Activated CD8-positive, alpha-beta memory T cell treated with anti-CD3 and anti-CD28 coated beads, Interleukin-2, amount 10 ng/mL, durations not matched to agents 7 days and 5 days (primary cell): ENCODE data around the gene SEC24A. TPM values are rescaled to one million over a fixed set of nuclear protein-coding genes. Genes with fewer than 3 reads are reported as not detected.
"Not testable (repeated sequence)": the region's sequence is repeated elsewhere in the genome, so short reads cannot be mapped to it uniquely, and the experiment has no call there.

Source experiments
- ATAC-seq: fragments of 150-1000 bp; cut with Tn5 transposase; one replicate; pipeline ENCODE4 v1.10.0; 2021; ENCODE audit warnings: moderate library complexity
- CTCF ChIA-PET: fragments of 350-600 bp; sonication (Branson Sonifier 250); formaldehyde crosslinking; loops from one replicate; lab custom pipeline; 2021; ENCODE audit warnings: antibody characterized with exemption; lab: Charles Lee
- DNase-seq: peaks from one replicate; pipeline ENCODE4 v3.0.0-alpha.2; 2020
- H3K27ac Mint-ChIP-seq: one replicate; pipeline ENCODE4 v1.8.0; 2021; ENCODE audit warnings: mild to moderate bottlenecking, mixed read lengths
- H3K27me3 Mint-ChIP-seq: one replicate; pipeline ENCODE4 v1.8.0; 2021; ENCODE audit warnings: mixed read lengths
- H3K36me3 Mint-ChIP-seq: one replicate; pipeline ENCODE4 v1.8.0; 2021; ENCODE audit warnings: mild to moderate bottlenecking, mixed read lengths
- H3K4me1 Mint-ChIP-seq: one replicate; pipeline ENCODE4 v1.8.0; 2021; ENCODE audit warnings: mixed read lengths
- H3K4me3 Mint-ChIP-seq: one replicate; pipeline ENCODE4 v1.8.0; 2021; ENCODE audit warnings: mild to moderate bottlenecking, moderate library complexity, mixed read lengths
- H3K9me3 Mint-ChIP-seq: one replicate; pipeline ENCODE4 v1.8.0; 2022; ENCODE audit warnings: low read depth, mixed read lengths
- total RNA-seq, 2 experiments: library from RNA; stranded (reverse); gene quantifications; one replicate each; pipeline ENCODE4 v1.2.3, GENCODE V29; 2021

Gene SEC24A
- total RNA-seq, 2 experiments from 2014 or later, result 19.8 to 25.2 TPM

DNA sequence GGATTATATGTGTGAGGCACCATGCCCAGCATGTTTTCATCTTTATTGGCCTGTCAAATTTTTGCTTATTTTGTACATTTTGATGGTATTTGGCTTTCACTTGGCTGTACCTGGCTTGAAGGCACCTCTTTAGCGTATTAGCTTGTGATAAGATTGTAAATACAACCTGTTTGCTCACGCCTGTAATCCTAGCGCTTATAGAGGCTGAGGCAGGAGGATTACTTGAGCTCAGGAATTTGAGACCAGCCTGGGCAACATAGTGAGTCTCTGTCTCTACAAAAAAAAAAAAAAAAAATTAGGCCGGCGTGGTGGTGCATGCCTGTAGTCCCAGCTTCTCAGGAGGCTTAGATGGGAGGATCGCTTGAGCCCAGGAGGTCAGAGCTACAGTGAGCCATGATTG, 11.3 kb downstream of the SEC24A start:
- H3K9me3 Mint-ChIP-seq, result no peaks in the 10 kb centered on the region
- no peaks in the 10 kb centered on the region for H3K27me3 Mint-ChIP-seq
- no peak overlapping the region for H3K4me3 Mint-ChIP-seq
- no peak overlapping the region for H3K27ac Mint-ChIP-seq
- CTCF ChIA-PET, result interaction anchor here (2.0 kb wide), 1 partner anchor 72 kb away, joined by 9 read pairs; no protein-coding TSS in a partner anchor
- H3K4me1 Mint-ChIP-seq, result peaks cover 16% of the 10 kb centered on the region
- DNase-seq, result no peak
- no peak for ATAC-seq
- H3K36me3 Mint-ChIP-seq, result peaks cover 28% of the 10 kb centered on the region

DNA sequence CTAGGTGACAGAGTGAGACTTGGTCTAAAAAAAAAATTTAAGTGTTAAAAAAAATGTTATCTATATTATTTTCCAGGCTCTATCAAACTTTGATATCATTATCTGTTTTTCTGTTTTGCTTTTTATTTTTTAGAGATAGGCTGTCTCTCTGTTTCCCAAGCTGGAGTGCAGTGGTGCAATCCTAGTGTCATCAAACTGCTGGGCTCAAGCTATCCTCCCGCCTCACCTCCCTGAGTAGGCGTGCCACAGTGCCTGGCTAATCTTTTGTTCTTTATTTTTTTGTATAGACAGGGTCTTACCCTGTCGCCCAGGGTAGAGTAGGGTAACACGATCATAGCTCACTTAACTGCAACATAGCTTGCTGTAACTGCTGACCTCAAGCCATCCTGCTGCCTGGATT, 14.4 kb downstream of the SEC24A start:
- ATAC-seq, result no peak
- H3K27me3 Mint-ChIP-seq, result no peaks in the 10 kb centered on the region

DNA sequence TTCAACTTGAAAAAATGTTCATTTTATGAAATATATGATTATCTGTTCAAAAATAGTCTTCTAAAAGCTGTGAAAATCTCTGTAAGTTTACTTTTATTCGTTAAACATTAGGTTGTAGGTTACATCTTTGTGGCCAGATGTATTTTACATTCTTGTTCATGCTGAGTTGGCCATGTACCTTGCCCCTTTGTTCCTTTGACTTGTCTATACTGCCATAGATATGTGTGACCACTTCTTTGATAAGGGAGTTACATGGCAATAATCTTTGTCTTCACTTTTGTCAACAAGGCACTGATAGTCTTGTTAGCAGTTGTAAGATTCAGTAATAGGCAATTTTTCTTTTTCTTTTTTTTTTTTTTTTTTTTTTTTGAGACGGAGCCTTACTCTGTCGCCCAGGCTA, 15.9 kb downstream of the SEC24A start:
- Mint-ChIP-seq H3K9me3 (no peaks in the 10 kb centered on the region), H3K36me3 (peaks cover 22% of the 10 kb centered on the region), H3K27me3 (no peaks in the 10 kb centered on the region), H3K4me3 (no peak overlapping the region), H3K4me1 (peaks cover 10% of the 10 kb centered on the region), H3K27ac (no peak overlapping the region)
- CTCF ChIA-PET, result interaction anchor here (1.0 kb wide), 1 partner anchor 14 kb away, joined by 3 read pairs; no protein-coding TSS in a partner anchor
- ATAC-seq, result no peak
- no peak for DNase-seq

More for the DNA sequence above, 14.4 kb downstream of the SEC24A start:
- Mint-ChIP-seq H3K4me3 (no peak overlapping the region), H3K36me3 (peaks cover 25% of the 10 kb centered on the region), H3K9me3 (no peaks in the 10 kb centered on the region), H3K4me1 (peaks cover 14% of the 10 kb centered on the region), H3K27ac (no peak overlapping the region)
- CTCF ChIA-PET, result interaction anchor here (2.1 kb wide), 1 partner anchor 75 kb away, joined by 5 read pairs; the partner anchor contains the start of gene CAMLG
- DNase-seq, result no peak

DNA sequence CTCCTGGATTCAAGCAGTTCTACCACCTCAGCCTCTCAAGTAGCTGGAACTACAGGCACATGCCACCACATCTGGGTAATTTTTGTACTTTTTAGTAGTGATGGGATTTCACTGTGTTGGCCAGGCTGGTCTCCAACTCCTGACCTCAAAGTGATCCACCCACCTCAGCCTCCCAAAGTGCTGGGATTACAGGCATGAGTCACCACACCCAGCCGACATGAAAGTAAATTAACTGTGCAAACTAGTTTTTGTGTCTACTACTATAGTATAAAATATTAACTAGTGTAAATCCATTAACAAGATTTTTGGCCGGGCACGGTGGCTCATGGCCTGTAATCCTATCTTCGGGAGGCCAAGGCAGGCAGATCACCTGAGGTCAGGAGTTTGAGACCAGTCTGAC, 25.0 kb downstream of the SEC24A start:
- H3K4me3 Mint-ChIP-seq, H3K27ac Mint-ChIP-seq, CTCF ChIA-PET, ATAC-seq, H3K4me1 Mint-ChIP-seq, H3K27me3 Mint-ChIP-seq, DNase-seq, H3K9me3 Mint-ChIP-seq: not testable (repeated sequence)
- H3K36me3 Mint-ChIP-seq, result peaks cover 17% of the 10 kb centered on the region

DNA sequence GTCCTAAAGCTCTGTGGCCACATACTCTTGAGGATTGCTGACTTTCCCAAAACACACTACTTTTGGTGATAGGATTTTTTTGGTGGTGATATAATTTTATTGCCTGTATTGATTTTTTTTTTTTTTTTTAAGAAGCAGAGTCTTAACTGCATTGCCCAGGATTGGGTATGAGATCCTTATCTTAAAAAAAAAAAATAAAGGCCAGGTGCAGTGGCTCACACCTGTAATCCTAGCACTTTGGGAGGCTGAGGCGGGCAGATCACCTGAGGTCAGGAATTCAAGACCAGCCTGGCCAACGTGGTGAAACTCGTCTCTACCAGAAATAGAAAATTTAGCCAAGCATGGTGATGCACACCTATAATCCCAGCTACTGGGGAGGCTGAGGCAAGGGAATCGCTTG, 28.8 kb downstream of the SEC24A start:
- H3K4me1 Mint-ChIP-seq, ATAC-seq, DNase-seq, H3K27ac Mint-ChIP-seq, H3K9me3 Mint-ChIP-seq, H3K4me3 Mint-ChIP-seq, H3K27me3 Mint-ChIP-seq: not testable (repeated sequence)
- H3K36me3 Mint-ChIP-seq, result peaks cover 26% of the 10 kb centered on the region
- CTCF ChIA-PET, result interaction anchor here (0.7 kb wide), 1 partner anchor 29 kb away, joined by 3 read pairs; no protein-coding TSS in a partner anchor

DNA sequence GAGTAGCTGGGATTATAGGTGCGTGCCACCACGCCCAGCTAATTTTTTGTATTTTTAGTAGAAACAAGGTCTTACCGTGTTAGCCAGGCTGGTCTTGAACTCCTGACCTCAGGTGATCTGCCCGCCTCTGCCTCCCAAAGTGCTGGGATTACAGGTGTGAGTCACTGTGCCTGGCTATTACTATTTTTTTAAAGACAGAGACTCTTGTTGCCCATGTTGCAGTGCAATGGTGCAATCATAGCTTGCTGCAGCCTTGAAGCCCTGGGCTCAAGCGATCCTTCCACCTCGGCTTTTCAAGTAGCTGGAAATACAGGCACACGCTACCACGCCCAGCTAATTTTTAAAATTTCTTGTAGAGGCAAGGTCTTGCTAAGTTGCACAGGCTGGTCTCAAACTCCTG, 41.6 kb downstream of the SEC24A start:
- DNase-seq, ATAC-seq, CTCF ChIA-PET, H3K9me3 Mint-ChIP-seq, H3K27me3 Mint-ChIP-seq, H3K27ac Mint-ChIP-seq, H3K4me1 Mint-ChIP-seq, H3K4me3 Mint-ChIP-seq: not testable (repeated sequence)
- peaks cover 47% of the 10 kb centered on the region for H3K36me3 Mint-ChIP-seq

DNA sequence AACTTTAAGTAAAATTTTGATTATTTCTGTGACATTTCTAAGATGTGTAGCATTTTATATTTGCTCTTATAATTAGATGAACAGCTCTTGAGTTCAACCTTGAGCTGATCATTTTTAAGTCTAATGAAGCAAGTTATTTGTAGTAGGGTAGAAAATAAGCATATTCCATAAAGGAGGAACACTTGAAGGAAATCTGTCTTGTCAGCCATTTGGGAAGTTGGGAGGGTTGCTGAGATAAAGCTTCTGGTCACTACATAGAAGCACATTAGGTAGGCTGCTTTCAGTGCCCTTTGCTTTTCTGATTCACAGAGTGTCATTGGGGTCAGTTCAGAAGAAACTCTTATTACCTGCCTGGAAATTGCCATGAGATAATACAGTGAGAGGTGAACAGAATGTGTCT, 44.1 kb downstream of the SEC24A start:
- Mint-ChIP-seq H3K9me3 (no peaks in the 10 kb centered on the region), H3K27me3 (no peaks in the 10 kb centered on the region), H3K4me1 (no peaks in the 10 kb centered on the region), H3K27ac (no peak overlapping the region), H3K36me3 (peaks cover 41% of the 10 kb centered on the region), H3K4me3 (no peak overlapping the region)
- no peak for DNase-seq
- CTCF ChIA-PET, result no interaction called here
- no peak for ATAC-seq

DNA sequence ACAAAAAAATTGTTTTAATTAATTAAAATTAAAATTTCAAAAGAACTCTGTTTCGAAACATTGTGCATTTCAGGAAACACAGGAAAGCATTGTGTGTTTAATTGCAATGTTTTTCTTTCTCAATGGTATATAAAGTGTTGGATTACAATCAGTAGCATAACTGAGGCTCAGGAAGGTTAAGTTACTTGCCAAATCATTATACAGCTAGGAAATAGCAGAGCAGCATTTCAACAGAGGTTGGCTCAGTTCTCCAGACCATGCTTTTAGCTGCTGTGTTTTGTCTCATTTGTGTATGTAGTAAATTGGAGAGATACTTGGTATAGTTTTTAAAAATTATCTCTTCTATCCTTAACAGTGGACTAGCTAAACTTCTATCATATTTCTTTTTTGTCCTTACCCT, 59.7 kb downstream of the SEC24A start:
- no peak overlapping the region for H3K27ac Mint-ChIP-seq
- no peak for DNase-seq
- ATAC-seq, result no peak
- no peaks in the 10 kb centered on the region for H3K9me3 Mint-ChIP-seq
- no peaks in the 10 kb centered on the region for H3K27me3 Mint-ChIP-seq
- CTCF ChIA-PET, result interaction anchor here (1.2 to 1.5 kb wide), 2 partner anchors 31 to 197 kb away, joined by 3 to 4 read pairs; partner anchors contain the start of gene PCBD2
- no peaks in the 10 kb centered on the region for H3K4me1 Mint-ChIP-seq
- peaks cover 37% of the 10 kb centered on the region for H3K36me3 Mint-ChIP-seq
- H3K4me3 Mint-ChIP-seq, result no peak overlapping the region

DNA sequence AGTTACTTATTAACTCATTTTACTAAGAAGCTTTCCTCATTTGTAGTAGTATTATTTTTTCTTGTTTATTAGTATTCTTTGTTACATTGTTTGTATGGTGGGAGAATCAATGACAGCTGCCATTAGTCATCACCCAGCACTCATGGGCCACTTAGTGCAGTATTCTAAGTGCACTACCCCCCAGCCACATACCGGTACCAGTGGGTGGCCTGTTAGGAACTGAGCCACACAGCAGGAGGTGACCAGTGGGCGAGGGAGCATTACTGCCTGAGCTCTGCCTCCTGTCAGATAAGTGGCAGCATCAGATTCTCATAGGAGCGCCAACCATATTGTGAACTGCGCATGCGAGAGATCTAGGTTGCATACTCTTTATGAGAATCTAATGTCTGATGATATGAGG, 65.5 kb downstream of the SEC24A start:
- Mint-ChIP-seq H3K4me3 (no peak overlapping the region), H3K9me3 (no peaks in the 10 kb centered on the region), H3K4me1 (no peaks in the 10 kb centered on the region), H3K27ac (no peak overlapping the region), H3K27me3 (no peaks in the 10 kb centered on the region), H3K36me3 (peaks cover 32% of the 10 kb centered on the region)
- CTCF ChIA-PET, result no interaction called here
- ATAC-seq (no peak), DNase-seq (no peak)

DNA sequence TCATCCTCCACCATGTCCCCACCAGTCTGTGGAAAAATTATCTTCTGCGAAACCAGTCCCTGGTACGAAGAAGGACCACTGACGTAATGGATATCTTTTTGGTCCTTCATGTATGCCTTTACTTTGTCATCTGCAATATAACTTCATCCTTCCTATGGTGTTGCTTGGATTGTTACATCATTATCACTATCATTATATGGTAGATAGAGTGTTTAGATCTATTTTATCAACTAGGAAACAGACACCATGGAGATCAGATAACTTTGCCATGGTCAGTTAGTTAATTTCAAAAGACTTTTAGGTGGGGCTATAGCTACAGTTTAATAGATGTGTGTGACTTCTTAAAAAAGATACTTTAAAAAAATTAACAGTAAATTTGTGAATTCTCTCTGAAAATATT, 66.0 kb downstream of the SEC24A start:
- H3K27ac Mint-ChIP-seq, result no peak overlapping the region
- H3K4me3 Mint-ChIP-seq, result no peak overlapping the region
- H3K4me1 Mint-ChIP-seq, result no peaks in the 10 kb centered on the region
- H3K36me3 Mint-ChIP-seq, result peaks cover 33% of the 10 kb centered on the region
- ATAC-seq (no peak), DNase-seq (no peak)
- no peaks in the 10 kb centered on the region for H3K27me3 Mint-ChIP-seq
- CTCF ChIA-PET, result no interaction called here
- no peaks in the 10 kb centered on the region for H3K9me3 Mint-ChIP-seq

DNA sequence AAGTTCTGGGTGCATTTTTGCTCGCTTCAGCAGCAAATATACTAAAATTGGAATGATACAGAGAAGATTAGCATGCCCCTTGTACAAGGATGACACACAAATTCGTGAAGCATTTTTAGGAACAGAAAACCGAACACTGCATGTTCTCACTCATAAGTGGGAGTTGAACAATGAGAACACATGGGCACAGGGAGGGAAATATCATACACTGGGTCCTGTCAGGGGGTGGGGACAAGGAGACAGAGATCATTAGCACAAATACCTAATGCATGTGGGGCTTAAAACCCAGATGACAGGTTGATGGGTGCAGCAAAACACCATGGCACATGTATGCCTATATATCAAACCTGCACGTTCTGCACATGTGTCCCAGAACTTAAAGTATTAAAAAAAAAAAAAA, 66.9 kb downstream of the SEC24A start:
- H3K36me3 Mint-ChIP-seq, result peaks cover 34% of the 10 kb centered on the region
- H3K4me1 Mint-ChIP-seq, H3K27me3 Mint-ChIP-seq, CTCF ChIA-PET, H3K9me3 Mint-ChIP-seq, ATAC-seq, H3K4me3 Mint-ChIP-seq, H3K27ac Mint-ChIP-seq, DNase-seq: not testable (repeated sequence)

DNA sequence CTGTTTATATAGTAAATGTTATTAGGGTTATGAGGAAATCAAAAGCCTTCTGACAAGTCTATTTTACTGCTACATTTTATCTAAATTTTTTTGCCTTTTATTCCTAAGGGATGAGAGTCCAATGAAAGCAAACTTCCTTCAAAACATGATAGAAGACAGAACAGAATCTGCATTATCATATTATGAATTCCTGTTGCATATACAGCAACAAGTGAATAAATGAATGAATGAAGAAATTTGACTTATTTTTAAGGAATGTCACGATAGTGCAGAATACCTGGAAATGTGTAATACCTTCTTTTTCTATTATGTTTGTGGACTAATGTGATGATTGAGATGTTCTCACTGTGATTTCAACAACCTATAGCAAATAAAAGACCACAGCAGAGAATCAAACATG, 76.3 kb downstream of the SEC24A start:
- no peak overlapping the region for H3K27ac Mint-ChIP-seq
- H3K27me3 Mint-ChIP-seq, result no peaks in the 10 kb centered on the region
- no peaks in the 10 kb centered on the region for H3K9me3 Mint-ChIP-seq
- DNase-seq, result no peak
- no peak for ATAC-seq
- no peaks in the 10 kb centered on the region for H3K4me1 Mint-ChIP-seq
- CTCF ChIA-PET, result interaction anchor here (0.9 to 1.7 kb wide), 3 partner anchors 11 to 137 kb away, joined by 3 to 9 read pairs (median 3); partner anchors contain the start of gene CAMLG
- peaks cover 19% of the 10 kb centered on the region for H3K36me3 Mint-ChIP-seq
- no peak overlapping the region for H3K4me3 Mint-ChIP-seq

DNA sequence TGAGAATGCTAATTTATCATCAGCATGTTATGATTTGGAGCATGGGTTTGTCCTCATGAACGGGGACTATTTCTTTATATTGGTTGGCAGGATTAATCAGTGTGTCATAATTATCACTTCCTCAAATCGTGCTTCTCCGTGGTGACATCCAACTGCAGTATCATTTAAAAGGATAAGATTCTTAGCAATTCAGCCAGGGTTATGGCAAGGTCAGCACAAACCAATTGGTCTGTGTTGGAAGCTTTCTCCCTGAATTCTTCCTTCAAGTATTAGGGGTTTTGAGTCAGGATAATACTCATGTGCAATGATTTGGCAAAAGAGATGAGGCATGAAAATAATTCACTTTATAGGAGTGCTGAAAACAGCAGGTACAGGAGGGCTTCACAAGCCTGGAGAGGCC, 84.2 kb downstream of the SEC24A start:
- peaks cover 6% of the 10 kb centered on the region for H3K4me1 Mint-ChIP-seq
- H3K9me3 Mint-ChIP-seq, result no peaks in the 10 kb centered on the region
- H3K36me3 Mint-ChIP-seq, result no peaks in the 10 kb centered on the region
- H3K4me3 Mint-ChIP-seq, result no peak overlapping the region
- no peak overlapping the region for H3K27ac Mint-ChIP-seq
- ATAC-seq (no peak), DNase-seq (no peak)
- CTCF ChIA-PET, result no interaction called here
- H3K27me3 Mint-ChIP-seq, result no peaks in the 10 kb centered on the region

DNA sequence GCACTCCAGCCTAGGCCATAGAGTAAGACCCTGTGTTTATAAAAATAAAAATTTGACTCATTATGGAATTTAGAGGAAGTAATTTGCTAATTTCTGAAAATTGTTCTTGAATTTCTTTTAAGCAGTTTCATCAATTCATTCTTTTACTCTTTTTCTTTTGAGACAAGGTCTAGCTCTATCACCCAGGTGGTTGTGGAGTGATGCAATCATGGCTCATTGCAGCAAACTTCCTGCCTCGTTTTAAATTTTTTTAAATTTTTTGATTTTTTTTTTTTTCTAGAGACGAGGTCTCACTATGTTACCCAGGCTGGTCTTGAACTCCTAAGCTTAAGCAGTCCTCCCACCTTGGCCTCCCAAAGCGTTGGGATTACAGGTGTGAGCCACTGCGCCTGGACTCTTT, 86.7 kb downstream of the SEC24A start:
- DNase-seq (no peak), ATAC-seq (no peak)
- H3K36me3 Mint-ChIP-seq, result no peaks in the 10 kb centered on the region
- peaks cover 17% of the 10 kb centered on the region for H3K4me1 Mint-ChIP-seq
- no peaks in the 10 kb centered on the region for H3K9me3 Mint-ChIP-seq
- CTCF ChIA-PET, result interaction anchor here (0.9 to 6.4 kb wide), 2 partner anchors 11 to 168 kb away, joined by 3 to 71 read pairs; partner anchors contain the start of gene PCBD2
- H3K4me3 Mint-ChIP-seq, result no peak overlapping the region
- no peaks in the 10 kb centered on the region for H3K27me3 Mint-ChIP-seq
- H3K27ac Mint-ChIP-seq, result no peak overlapping the region
